Fibroblast of villous mesenchyme (primary cell): Measurements from ENCODE around the gene MTA3. TPM values are rescaled to one million over a fixed set of nuclear protein-coding genes. Genes with fewer than 3 reads are reported as not detected.
"Not testable (repeated sequence)": the region's sequence is repeated elsewhere in the genome, so short reads cannot be mapped to it uniquely, and the experiment has no call there.

Experiments
- DNase-seq: peaks from one replicate; pipeline ENCODE4 v3.0.0-alpha.2; 2010; ENCODE audit warnings: low read depth
- H3K4me3 ChIP-seq: 2 replicates; pipeline ENCODE4 v1.5.1; 2011; ENCODE audit warnings: low read depth, mild to moderate bottlenecking, low read length
- CTCF ChIP-seq: IDR thresholded peaks from 2 replicates; pipeline ENCODE4 v1.5.1; 2012; ENCODE audit warnings: low read depth, mild to moderate bottlenecking, low read length; ENCODE audit not compliant: insufficient read depth
- total RNA-seq: library from RNA; depleted of rRNA; stranded (reverse); fragments of >200 nt; gene quantifications from 2 replicates; pipeline ENCODE4 v1.2.3, GENCODE V29; 2012

MTA3 gene
- total RNA-seq, 1 donor = 32.0 TPM

GRCh38 chr2:42725657-42726056, 157.2 kb downstream of the MTA3 start:
- no peak overlapping the region for H3K4me3 ChIP-seq
- no peak for DNase-seq
- TF ChIP-seq CTCF = no peak

DNA sequence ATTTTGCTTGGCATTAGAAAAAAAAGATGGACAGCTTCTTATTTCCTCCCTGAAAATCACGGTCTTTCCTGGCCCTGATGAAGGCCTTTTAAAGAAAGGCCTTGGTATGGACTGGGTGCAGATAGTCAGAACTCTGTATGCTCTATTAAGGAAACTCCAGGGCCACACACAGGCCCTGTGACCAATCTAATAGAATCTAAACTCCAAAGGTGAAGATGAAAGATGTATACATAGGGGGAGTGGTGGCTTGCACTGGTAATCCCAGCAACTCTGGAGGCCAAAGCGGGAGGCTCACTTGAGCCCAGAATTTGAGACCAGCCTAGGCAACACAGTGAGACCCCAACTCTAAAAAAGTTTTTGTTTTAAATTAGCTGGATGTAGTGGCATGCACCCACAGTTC, 158.2 kb downstream of the MTA3 start:
- H3K4me3 ChIP-seq = no peak overlapping the region
- no peak for TF ChIP-seq CTCF
- no peak for DNase-seq

DNA sequence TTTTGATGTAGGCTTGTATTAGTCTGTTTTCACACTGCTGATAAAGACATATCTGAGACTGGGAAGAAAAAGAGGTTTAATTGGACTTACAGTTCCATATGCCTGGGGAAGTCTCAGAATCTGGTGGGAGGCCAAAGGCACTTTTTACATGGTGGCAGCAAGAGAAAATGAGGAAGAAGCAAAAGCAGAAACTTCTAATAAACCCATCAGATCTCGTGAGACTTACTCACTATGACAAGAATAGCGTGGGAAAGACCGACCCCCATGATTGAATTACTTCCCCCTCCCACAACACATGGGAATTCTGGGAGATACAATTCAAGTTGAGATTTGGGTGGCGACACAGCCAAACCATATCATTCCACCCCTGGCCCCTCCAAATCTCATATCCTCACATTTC, 162.9 kb downstream of the MTA3 start:
- DNase-seq, H3K4me3 ChIP-seq: not testable (repeated sequence)

GRCh38 chr2:42733852-42734251, 165.4 kb downstream of the MTA3 start:
- TF ChIP-seq CTCF = no peak
- no peak for DNase-seq
- no peak overlapping the region for H3K4me3 ChIP-seq

GRCh38 chr2:42736598-42737322, 168.3 kb downstream of the MTA3 start:
- no peak overlapping the region for H3K4me3 ChIP-seq
- TF ChIP-seq CTCF = no peak
- no peak for DNase-seq

DNA sequence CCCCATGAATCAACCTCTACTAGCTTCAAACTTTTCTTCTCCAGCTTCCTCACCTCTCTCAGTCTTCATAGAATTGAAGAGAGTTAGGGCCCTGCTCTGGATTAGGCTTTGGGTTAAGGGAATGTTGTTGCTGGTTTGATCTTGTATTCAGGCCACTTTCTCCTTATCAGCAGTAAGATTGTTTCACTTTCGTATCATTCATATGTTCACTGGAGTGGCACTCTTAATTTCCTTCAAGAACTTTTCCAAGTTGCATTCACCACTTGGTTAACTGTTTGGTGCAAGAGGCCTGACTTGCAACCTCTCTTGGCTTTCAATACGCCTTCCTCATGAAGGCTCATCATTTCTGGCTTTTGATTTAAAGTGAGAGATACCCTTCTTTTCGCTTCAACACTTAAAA, 172.7 kb downstream of the MTA3 start:
- DNase-seq = no peak
- no peak overlapping the region for H3K4me3 ChIP-seq
- TF ChIP-seq CTCF = no peak

GRCh38 chr2:42742740-42743658, 174.6 kb downstream of the MTA3 start:
- no peak for DNase-seq
- TF ChIP-seq CTCF = no peak
- no peak overlapping the region for H3K4me3 ChIP-seq
